IPS-11a (cell line): ENCODE results near the gene LSM11.
"Not testable (repeated sequence)": the region's sequence is repeated elsewhere in the genome, so short reads cannot be mapped to it uniquely, and the experiment has no call there.

ENCODE experiments used
- H3K4me3 ChIP-seq: one replicate; pipeline ENCODE4 v1.5.1; 2013; ENCODE audit warnings: low read depth, low read length, control low read depth

Gene LSM11

DNA sequence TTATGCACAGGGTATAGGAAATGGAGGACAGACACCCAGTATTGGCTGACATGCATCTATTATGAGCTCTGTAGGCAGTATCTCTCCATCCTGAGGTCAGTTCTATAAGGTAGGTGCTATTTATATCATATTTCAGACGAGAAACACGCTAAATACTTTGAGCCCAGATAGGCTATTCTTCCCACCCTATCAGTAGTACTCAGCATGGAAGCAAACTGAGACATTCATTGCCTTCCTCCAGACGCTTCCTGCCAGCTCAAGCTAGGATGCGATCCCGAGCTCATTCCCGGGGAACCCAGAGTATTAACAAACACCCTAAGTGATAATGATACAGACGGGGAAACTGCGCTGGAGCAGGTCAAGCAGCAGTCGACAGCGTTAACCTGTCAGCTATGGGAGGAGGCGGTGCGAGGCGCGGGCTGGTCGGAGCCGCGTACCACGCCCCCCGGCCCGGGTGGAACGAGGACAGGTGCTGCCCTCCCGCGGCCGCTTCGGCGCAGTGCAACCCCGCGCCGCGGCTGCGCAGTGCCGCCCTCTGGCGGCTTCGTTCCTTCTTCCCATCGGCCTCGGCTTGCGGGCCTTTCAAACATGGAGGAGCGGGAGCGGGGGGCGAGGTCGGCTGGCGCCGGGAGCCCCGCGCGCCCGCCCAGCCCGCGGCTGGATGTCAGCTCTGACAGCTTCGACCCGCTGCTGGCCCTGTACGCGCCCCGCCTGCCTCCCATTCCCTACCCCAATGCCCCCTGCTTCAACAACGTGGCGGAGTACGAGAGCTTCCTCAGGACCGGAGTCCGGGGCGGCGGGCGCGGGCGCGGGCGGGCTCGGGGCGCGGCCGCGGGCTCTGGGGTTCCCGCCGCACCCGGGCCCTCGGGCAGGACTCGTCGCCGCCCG, at the start of gene LSM11:
LSM11 (plus strand) TSS at position 550 of the 888 bp plus-strand sequence; CDS start at position 589, 39 bp downstream.
- peak within 1 kb of the TSS; percentile 62 for H3K4me3 ChIP-seq

DNA sequence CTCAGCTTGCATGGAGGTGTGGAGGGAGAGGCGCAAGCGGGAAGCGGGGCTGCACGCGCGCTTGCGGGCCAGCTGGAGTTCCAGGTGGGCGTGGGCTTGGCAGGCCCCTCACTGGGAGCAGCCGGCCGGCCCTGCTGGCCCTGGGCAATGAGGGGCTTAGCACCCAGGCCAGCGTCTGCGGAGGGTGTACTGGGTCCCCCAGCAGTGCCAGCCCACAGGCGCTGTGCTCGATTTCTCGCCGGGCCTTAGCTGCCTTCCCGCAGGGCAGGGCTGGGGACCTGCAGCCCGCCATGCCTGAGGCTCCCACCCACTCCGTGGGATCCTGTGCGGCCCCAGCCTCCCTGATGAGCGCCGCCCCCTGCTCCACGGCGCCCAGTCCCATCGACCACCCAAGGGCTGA, 49.7 kb upstream of the LSM11 start:
- not testable (repeated sequence) for H3K4me3 ChIP-seq

DNA sequence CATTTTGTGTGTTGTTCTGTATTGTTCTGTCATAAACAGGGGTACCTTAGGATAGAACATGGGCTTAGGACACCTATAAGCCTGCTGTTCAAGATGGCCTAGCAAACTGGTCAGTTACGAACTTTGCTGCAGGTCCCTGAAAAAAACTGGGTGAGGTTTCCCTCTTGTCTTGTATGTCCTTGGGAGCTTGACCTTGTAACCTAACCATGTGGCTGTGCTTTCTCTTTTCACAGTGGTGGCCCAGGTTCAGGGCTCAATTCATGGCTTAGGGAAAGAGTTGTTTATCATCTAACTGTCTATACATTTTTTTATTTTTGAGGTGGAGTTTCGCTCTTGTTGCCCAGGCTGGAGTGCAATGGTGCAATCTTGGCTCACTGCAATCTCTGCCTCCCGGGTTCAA, 47.4 kb upstream of the LSM11 start:
- H3K4me3 ChIP-seq, result not testable (repeated sequence)

DNA sequence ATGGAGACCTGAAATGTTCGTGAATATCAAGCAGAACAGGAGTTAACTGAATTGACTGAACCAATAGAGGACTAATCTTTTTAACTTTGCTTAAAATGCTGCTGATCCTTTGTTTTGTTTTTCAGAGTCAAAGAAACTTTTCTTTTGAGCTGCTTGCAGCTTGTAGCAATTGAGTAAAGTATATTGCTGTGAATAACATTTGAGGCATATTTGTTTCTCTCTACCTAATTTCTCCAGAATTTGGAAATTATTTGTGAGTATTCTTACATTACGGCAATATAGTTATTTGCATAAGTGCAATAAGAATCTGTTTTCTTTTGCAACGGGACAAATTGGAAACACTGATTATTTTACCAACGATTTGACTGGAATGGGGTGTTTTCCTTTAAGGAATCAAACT, 44.8 kb upstream of the LSM11 start:
- H3K4me3 ChIP-seq, result not testable (repeated sequence)

DNA sequence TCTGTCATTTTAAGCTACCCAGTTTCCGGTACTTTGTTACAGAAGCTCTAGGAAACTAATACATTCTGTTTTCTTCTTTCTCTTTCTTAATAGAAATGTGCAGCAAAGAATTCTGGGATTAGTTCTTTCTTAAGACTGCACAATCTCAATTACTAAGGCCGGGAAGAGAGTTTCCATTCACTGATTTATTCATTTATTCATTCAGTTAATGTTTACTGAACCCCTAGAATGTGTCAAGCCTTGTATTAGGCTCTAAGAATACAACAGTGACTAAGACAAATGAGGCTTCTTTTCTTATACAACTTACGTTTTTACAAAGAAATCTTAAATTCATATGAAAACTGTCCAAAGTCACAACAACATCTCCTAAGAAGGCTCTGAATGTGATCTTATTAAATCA, 39.8 kb upstream of the LSM11 start:
- H3K4me3 ChIP-seq, result no peak overlapping the region

DNA sequence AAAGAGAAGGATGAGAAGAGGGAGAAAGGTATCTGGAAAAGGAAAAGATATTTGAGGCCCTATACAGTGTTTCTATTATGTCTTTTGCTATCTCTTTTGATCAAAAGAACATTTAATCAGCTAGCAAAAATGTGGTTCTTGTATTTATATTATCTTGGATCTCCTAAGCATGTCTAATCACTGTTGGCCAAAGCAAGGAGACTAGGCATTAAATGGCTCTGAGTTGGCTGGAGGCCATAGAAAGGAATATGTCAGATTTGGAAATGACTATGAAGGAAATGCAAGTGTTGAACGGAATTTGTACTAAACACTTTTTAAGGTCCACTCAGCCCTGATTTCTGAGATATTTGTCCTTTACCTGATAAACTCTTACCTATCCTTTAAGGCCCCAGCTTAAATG, 34.6 kb upstream of the LSM11 start:
- H3K4me3 ChIP-seq, result no peak overlapping the region

DNA sequence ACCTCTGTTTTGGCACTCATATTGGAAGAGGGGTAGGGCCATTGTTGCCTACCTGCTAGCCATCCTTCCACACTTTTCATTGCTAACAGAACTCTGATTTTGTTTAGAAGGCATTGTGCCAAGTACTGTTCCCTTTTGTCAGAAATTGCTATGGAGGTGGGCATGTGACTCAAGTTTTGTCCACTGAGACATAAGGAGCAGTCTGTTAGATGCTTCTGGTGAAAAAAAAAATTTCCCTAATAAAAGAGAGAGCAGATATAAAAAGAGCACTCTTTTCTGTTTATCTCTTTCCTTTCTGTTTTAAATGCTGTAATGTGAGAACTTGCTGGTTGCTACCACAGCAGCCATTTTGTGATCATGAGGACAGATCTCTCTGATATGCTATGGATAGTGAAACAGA, 34.2 kb upstream of the LSM11 start:
- H3K4me3 ChIP-seq, result no peak overlapping the region

DNA sequence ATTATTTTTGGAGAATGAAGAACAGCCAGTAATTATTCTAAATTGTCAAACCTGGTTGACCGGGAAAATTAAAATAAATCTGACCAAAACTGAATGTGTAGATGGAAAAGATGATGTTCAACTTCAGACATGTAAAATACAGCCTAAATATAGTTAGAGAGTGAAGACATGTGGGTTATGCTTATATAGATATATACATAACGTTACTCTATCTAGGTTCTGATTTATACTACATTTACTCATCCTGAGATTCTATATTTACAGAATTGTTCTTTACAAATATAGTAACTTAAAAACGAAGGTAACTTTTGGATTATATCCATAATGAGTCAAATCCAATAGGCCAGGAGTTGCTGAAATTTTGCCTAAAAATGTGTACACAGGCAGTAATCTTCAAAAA, 33.1 kb upstream of the LSM11 start:
- no peak overlapping the region for H3K4me3 ChIP-seq

DNA sequence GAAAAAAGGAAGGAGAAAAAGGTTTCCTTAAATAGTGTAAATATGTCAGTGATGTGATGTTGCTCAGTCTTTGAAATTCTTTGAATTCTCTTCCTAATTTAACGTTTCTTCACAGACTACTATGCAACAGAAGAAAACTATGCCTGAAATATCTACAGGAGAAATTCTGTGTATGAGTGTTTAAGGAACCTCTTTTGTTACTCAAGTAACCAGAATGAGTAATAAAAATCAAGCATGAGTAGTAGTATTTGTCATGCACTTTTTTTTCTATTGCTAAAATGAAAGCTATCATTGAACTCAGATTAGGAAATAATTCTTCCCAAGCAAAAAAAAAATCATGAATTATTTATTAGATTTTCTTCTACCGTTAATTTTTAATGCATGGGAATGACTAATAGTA, 32.6 kb upstream of the LSM11 start:
- H3K4me3 ChIP-seq, result no peak overlapping the region

DNA sequence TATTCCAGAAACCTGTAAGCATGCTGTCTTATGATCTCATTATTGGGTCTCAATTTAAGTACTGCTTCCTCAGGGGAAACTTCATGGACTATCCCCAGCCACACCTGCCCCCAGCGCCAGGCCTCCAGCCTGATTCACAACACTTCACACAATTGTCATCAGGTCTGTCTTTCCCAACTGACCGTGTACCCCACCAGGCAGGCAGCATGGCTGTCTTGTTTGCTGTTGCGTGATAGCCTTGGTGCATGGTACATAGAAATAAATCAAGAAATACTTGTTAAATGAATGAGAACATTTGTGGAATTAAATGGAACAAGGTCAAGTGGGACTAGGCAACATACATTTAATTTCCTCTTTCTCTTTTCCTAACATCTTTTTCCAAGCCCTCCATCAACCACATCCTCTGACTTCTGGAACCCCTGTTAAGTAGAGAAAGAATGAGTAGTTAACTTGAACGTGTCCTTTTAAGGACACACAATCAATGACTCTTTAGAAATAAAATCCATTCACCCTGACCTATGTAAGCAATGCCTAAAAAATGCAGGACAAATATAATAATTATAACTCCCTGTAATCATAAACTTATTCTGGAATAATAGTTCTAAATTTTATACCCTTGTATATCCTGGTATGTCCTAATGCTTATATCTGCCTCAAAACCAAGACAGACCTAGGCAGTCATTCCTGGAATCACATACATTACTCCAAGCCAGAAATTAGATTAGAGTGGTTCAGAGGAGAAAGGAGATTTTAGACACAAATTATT, 29.5 kb upstream of the LSM11 start:
- no peak overlapping the region for H3K4me3 ChIP-seq

DNA sequence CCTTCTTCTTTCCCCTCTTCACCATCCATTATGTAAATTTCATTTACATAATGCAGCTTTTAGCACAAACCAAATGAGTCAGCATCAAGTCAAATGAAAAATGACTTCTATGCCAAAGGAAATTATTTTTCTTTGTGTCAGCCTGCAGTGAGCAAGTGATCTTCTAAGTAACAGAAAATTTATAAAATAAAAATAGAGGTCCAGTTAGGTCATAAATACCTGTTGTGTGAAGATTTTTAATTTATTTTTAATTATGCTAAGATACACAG, 29.0 kb upstream of the LSM11 start:
- no peak overlapping the region for H3K4me3 ChIP-seq

DNA sequence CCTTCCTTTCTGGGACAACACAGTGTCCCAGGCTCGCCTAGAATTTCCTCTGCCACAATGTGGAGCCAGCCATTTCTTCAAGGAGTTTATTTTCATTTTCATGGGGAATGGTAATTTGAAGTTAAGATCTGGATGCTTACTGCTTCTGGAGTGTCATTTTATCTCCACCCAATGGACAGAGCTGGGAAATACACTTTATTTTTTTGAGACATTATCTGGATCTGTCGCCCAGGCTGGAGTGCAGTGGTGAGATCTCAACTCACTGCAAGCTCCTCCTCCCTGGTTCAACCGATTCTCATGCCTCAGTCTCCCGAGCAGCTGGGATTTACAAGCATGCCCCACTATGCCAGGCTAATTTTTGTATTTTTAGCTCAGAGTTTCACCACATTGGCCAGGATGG, 25.0 kb upstream of the LSM11 start:
- H3K4me3 ChIP-seq, result no peak overlapping the region

DNA sequence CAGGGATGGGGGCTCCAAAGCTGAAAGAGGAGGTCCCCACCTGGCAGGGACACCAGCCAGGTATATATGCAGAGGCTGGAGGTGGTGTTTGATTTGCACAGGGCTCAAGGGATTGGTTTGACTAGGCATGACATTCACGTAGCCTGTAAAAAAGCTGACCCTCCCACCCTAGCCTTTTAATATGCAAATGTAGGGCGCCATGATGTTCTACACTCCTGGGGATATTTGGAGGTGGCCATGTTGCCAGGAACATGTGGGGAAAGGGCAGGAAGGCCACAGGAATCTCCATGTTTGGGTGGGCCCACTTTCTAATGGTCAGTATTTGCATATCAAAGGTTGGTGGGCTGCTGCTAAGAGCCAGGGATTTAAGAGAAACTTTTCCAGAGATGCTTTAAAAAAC, 24.3 kb upstream of the LSM11 start:
- H3K4me3 ChIP-seq, result no peak overlapping the region

DNA sequence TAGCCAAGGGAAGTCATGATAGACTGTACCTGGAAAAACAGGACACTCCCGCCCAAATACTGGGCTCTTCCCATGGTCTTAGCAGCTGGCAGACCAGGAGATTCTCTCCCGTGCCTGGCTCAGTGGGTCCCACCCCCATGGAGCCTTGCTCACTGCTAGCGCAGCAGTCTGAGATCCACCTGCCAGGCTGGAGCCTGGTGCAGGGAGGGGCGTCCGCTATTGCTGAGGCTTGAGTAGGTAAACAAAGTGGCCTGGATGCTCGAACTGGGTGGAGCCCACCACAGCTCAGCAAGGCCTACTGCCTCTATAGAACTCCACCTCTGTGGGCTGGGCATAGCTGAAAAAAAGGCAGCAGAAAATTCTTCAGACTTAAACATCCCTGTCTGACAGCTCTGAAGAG, 22.4 kb upstream of the LSM11 start:
- H3K4me3 ChIP-seq, result no peak overlapping the region

DNA sequence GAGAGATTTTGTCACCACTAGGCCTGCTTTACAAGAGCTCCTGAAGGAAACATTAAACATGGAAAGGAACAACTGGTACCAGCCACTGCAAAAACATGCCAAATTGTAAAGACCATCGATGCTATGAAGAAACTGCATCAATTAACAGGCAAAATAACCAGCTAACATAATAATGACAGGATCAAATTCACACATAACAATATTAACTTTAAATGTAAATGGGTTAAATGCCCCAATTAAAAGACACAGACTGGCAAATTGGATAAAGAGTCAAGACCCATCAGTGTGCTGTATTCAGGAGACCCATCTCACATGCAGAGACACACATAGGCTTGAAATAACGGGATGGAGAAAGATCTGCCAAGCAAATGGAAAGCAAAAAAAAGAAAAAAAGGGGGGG, 20.6 kb upstream of the LSM11 start:
- H3K4me3 ChIP-seq, result not testable (repeated sequence)

DNA sequence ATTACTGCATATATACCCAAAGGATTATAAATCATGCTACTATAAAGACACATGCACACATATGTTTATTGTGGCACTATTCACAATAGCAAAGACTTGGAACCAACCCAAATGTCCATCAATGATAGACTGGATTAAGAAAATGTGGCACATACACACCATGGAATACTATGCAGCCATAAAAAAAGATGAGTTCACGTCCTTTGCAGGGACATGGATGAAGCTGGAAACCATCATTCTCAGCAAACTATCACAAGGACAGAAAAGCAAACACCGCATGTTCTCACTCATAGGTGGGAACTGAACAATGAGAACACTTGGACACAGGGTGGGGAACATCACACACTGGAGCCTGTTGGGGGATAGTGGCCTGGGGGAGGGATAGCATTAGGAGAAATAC, 16.9 kb upstream of the LSM11 start:
- not testable (repeated sequence) for H3K4me3 ChIP-seq

DNA sequence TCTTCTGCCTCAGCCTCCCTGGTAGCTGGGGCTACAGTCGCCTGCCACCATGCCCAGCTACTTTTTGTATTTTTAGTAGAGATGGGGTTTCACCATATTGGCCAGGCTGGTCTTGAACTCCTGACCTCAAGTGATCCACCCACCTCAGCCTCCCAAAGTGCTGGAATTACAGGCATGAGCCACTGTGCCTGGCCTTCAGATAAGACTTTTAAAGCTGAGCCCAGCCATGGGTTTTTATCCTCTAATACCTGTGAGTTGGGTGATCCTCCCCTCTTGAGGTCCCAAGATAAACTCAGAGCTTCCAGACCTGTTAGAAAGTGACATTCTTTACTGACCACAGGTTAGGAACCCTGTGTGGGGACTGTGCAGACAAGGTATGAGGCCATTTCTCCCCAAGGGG, 15.7 kb upstream of the LSM11 start:
- not testable (repeated sequence) for H3K4me3 ChIP-seq

DNA sequence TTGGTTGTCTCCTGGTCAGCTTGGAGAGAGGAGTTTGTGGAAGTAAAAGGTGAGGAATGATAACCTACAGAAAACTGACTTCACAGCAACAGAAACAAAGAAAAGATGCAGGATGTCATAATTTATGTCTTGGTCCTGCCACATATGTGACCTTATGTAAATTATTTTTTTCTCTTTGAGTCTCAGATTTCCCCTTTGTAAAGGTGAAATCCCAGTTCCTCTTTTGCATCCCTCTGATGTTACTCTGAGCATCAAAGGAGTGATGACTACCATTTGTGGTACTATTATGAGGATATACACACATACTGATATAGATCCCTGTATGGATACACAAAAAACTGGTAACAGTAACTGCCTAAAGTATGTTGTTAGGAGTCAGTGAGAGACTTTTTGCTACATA, 13.7 kb upstream of the LSM11 start:
- no peak overlapping the region for H3K4me3 ChIP-seq

DNA sequence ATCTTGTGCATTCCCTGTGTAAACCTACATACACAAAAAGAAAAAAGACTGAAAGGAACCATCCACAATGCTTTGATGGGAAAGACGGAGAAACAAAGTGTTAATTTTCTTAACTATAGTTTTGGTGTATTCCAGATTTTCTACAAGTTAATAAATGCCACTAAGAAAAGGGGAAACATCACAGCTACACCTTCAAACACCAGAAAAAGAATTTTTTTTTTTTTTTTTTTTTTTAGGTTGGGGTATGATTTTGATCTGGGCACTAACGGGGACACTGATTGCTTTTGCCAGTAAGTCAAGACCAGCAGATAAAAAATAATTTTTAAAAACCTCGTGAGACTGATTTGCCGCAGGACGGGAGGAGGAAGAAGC, 12.6 kb upstream of the LSM11 start:
- H3K4me3 ChIP-seq, result peak overlapping the region; percentile 94

DNA sequence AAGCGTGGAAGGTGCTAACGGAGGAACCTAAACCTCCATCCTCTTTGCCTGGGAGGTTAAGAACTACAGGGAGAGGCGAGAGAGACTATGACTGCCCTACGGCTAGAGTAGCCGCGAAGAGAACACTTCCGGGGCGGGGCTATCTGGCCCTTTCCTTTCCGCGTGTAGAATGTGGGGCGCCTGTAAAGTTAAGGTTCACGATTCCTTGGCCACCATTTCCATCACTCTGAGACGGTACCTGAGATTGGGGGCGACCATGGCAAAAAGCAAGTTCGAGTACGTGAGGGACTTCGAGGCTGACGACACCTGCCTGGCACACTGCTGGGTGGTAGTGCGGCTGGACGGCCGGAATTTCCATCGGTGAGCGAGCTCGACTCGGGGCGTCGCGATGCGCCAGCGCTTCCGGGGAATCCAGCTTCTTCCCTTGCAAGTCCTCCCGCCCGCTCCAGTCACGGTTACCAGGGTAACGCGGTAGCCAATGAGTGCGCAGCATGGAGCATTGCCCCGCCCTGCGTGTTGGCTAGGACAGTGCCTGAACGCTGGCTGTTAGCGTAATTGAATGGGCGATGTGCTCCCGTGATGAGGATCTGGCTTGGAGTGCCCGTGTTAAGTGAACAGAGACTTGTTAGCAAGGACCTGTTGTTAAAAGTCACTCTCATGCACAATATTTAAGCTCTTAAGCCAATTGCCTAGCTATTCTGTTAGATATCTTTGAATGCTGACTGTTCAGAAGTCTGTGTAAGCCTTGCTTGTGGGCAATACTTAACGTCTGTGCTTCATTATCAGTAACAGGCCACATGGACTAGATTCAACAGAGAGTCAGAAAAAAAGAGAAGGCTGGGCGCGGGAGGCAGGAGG, 12.0 kb upstream of the LSM11 start, which contains the start of gene THG1L:
THG1L (plus strand) TSS at position 149 of the 858 bp plus-strand sequence; CDS start at position 170, 21 bp downstream.
- H3K4me3 ChIP-seq, result peak within 1 kb of the TSS; percentile 94

DNA sequence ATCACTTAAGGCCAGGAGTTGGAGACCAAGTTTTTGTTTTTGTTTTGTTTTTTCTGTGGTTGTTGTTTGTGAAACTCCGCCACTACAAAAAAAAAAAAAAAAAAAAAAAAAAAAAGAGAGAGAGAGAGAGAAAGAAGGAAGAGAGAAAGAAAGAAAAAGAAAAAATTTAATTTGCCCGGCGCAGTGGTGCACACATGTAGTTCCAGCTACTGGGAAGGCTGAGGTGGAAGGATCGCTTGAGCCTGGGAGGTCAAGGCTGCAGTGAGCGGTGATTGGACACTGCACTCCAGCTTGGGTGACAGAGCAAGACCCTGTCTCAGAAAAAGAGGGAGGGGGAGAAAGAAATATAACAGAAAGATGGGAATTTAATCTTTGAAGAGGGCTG, 11.4 kb upstream of the LSM11 start:
- no peak overlapping the region for H3K4me3 ChIP-seq
